Measurements from ENCODE around the gene AKAP1.

DNA sequence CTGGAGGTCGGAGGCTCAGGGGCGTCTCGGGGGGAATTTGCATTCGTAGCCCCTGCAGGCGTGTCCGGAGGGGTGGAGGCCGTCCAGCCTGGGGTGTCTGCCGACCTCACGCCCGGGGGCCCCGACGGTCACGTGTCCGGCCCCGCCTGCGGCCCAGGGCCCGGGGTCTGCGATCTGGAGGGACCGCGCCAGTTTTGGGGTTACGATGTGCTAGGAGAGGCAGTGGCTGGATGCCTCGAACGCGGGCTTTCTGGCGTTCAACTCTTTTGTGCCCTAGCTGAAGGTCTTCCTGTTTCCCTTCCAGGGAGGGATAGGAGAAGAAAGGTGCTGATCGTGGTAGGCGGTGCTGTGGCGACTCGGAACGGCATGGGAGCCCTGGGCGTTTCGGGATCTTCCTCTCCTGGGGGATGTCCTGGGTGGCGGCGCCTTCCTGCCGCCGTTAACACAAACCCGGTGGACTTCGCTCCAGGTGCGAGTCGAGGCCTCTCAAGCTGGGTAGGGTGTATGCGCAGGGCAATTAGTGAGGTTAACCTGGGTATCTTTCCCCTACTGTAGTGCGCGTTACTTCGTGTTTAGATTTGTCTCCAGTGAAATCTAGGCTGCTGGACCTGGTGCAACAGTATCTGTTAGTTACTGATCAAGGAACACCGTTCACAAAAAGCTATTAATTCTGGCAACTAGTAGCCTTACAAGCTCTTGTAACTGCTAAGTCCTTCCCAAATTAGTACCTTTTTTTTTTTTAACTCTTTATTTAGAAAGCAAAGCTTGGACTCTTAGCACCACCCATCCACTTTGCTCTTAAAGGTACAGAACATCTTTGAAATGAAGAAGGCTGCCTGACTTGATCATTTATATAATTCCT, 1.3 kb downstream of the AKAP1 start:
- TF ChIP-seq, protein P1, sequence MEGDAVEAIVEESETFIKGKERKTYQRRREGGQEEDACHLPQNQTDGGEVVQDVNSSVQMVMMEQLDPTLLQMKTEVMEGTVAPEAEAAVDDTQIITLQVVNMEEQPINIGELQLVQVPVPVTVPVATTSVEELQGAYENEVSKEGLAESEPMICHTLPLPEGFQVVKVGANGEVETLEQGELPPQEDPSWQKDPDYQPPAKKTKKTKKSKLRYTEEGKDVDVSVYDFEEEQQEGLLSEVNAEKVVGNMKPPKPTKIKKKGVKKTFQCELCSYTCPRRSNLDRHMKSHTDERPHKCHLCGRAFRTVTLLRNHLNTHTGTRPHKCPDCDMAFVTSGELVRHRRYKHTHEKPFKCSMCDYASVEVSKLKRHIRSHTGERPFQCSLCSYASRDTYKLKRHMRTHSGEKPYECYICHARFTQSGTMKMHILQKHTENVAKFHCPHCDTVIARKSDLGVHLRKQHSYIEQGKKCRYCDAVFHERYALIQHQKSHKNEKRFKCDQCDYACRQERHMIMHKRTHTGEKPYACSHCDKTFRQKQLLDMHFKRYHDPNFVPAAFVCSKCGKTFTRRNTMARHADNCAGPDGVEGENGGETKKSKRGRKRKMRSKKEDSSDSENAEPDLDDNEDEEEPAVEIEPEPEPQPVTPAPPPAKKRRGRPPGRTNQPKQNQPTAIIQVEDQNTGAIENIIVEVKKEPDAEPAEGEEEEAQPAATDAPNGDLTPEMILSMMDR (IDR thresholded peaks at IDR 0.05): no peak
- no peak for TF ChIP-seq POLR2A (IDR thresholded peaks at IDR 0.05)
- no peak for TF ChIP-seq EP300 (IDR thresholded peaks at IDR 0.05)

Data from upper lobe of left lung (tissue), 4 donors.